Kidney capillary endothelial cell (primary cell): ENCODE measurements around the gene TPRA1.
"Not testable (repeated sequence)": the region's sequence is repeated elsewhere in the genome, so short reads cannot be mapped to it uniquely, and the experiment has no call there.

Source experiments
- DNase-seq: peaks from one replicate; pipeline ENCODE4 v3.0.0-alpha.2; 2018; ENCODE audit warnings: low spot score

TPRA1 gene

DNA sequence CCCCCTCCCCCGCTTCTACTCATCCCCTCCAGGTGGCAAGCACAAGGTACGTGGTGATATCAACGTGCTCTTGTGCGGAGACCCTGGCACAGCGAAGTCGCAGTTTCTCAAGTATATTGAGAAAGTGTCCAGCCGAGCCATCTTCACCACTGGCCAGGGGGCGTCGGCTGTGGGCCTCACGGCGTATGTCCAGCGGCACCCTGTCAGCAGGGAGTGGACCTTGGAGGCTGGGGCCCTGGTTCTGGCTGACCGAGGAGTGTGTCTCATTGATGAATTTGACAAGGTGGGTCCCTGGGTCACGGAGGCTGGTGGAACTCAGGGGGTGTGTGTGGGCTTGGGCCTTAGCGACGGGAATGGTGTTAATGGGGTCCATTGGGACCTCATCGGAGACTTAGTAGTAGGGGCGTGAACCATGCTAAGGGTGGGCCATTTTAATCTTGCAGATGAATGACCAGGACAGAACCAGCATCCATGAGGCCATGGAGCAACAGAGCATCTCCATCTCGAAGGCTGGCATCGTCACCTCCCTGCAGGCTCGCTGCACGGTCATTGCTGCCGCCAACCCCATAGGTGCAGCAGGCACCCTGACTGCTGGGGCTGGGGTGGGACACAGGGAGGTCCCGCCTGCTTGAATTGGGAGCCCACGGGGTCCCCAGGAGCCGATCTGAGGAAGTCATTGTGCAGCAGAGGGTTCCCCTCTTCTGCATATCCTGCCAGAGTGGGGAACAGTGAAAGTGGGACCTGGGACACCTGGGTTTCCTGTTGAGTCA, 26.5 kb upstream of the TPRA1 start:
- no peak for DNase-seq

DNA sequence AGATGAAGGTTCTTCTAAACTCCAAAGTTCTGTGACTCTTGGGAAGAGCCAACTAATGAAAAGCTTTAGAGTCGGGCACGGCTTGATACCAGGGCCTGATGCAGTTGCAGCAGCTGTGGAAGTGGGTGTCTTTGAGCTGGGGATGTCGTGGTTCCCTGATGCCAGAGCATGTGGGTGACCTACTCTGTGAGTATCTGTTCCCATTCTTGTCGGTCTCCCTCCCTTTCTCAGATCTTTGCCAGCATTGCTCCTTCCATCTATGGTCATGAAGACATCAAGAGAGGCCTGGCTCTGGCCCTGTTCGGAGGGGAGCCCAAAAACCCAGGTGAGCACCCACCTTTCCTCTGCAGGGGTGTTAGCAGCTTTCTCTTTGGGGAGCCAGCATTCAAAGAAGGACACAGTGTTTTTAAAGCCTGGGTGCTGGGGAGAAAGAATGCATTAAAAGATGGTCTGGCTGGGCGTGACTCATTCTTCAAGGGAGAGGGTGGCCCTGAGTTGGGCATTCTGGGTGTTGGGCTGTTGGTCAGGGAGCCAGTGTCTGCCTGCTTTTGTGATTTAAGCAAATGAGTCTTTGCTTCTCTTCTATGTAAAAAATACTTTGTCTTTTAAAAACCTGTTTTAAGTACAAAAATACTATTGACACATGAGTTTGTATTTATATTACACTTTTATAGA, 25.2 kb upstream of the TPRA1 start:
- DNase-seq = no peak

DNA sequence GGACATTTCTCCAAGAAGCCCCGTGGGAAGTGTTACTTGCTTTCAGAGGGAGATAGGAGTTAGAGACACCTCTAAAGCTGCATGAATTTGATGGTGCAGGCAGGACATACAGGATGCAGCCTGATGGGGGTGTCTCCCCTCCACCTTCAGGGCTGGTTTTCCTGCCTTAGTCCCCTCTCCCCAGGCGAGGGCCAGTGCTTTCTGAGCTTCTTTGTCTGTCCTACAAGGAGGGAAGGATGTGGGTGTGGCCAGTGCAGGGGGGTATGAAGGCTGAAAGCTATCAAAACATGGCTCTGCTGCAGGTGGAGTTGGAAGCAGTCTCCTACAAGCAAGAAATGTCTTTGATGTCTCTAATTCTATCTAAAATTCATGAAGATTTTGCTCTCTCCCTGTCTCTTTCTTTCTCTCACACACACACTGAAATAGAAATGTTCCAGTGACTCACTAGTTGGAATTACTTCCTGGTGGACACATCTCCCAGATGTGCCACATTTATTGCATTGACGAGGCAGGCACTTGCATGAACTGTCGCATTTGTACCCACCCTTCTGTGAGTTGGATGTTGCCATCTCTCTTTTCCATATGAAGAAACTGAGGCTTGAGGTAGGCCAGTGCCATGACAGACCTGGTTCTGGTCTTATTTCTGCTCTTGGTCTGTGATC, 24.5 kb upstream of the TPRA1 start:
- DNase-seq = no peak

DNA sequence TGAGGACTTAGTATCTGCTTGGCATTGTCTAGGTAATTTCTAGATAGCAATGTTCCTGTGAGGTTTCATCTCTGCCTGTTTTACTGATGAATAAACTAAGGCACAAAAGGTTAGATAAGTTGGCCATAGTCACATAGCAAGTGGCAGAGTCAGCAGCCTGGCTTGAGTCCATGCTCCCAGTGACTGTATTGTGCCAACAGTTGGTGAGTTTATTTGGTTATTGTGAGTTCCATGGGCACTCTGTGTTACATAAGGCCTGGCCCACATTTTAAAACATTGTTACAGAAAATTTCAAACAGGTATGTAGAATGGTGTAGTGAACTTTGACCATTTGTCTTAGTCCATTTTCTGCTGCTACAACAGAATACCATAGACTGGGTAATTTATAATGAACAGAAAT, 22.9 kb upstream of the TPRA1 start:
- DNase-seq = no peak

DNA sequence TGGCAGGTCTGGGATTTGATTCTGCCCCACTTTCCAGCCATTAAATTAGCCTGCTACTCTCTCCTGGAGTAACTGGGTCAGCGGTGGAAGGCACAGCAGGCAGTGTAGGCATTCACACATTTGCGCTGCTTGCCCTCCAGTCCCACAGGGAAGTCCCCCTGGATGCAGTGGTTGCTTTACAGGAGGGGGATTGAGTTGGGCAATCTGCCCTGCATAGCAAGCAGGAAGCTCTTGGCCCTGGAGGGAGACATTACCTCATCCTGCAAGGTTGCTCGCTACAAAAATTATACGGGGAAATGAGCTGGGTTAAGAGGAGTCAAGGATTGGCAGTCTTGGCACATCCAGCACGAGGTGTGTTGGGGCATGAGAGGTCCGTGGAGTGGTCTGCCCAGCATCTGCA, 22.4 kb upstream of the TPRA1 start:
- no peak for DNase-seq

DNA sequence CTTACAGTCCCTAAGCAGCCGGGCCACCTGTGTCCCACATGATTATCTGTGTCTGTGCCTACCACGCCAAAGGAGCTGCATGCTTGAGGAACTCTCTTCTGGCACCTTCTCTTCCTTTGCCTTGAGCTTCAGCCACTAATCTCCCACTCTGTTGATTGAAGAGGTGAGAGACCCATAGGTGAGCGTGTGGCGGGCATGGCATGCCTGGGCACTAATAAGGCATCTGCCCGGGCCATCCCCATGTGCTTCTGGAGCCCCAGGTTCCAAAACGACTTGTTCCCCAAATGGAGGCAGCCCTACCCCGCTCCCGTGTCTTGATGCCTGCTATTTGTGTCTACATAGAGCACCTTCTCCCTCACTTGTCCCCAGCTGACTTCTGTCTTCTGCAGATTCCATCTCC, 20.7 kb upstream of the TPRA1 start:
- no peak for DNase-seq

DNA sequence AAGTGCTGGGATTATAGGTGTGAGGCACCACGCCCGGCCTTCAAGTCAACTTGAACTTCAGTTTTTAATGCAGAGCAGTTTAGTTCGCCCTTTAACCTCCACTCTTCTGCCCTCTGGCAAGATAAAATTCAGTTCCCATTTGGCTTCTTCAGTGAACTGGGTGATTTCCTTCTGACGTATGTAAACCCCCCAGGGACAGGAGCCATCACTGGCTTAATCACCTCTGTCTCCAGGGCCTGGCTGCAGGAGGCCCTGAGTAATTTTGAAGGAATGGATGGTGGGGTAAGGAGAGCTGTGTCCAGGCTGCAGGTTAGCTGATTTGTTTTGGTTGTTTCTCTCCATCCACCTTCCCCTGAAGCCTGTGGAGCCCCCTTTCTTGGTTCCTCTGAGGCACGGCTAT, 19.6 kb upstream of the TPRA1 start:
- DNase-seq = no peak

DNA sequence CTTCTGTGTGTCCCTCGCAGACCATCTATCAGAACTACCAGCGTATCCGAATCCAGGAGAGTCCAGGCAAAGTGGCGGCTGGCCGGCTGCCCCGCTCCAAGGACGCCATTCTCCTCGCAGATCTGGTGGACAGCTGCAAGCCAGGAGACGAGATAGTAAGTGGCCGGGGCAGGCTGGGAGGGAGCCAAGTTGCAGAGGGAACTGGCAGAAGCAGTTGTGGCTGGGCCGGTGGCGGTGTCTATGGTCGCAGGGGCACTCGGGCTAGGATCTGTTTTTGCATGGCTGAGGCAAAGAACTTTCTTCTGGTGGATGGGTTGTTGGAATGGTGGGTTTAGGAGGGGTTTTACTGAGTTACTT, 17.8 kb upstream of the TPRA1 start:
- DNase-seq = no peak

DNA sequence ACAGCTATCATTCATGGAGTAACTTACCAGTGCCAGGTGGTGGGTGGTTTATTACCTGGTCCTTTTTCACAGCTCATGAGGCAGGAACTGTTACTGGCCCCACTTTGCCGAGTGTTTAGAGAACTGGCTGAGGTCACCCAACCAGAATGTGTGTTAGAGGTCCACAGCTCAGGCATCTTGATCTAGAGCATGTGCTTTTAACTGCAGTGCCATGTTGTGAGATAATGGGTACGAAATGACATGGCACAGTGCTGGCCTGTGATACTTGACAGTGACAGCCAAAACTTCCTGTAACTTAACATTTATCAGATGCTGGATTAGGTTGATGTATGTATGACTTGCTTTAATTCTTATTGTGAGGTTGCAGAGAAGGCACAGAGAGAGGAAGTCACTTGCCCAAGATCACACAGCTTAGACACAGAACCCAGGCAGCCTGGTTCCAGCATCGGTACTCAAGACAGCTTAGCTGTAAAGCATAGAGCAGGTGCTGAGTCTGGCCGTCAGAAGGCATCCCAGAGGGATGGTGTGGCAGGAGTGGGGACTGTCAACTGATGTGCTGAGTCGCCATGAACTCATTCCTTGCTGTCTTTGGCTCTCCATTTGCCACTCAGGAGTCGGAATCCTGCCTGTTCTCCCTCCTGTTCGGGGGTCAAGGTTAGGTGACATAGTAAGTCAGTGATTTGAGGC, 17.3 kb upstream of the TPRA1 start:
- DNase-seq = no peak

DNA sequence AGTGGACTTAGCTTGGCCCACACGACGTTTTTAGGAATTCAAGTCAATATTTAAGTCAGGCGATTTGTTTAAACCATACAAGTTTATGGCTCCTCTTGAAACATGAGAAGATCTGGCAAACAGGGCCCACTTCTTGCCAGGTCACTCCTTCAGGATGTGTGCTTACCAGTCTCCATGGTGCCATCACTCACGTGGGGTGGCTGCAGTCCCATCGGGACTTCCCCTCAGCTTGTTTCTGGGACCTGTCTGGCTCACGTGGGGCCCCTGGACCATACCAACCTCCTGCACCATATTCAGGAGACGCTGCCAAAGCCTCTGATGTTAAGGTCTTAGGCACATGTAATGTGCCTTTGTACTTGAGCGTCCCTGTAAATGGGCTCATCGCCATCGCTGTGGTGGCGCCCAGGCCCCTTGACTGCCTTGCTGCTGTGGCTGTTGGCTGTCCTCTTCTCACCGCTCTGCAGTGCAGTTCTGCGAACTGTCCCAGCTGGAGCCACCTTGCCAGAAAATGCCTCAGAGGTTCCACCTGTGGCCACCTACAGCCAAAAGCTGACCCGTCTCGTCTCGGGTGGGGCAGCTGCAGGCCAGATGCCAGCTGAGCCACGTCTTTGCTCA, 16.6 kb upstream of the TPRA1 start:
- DNase-seq = no peak

DNA sequence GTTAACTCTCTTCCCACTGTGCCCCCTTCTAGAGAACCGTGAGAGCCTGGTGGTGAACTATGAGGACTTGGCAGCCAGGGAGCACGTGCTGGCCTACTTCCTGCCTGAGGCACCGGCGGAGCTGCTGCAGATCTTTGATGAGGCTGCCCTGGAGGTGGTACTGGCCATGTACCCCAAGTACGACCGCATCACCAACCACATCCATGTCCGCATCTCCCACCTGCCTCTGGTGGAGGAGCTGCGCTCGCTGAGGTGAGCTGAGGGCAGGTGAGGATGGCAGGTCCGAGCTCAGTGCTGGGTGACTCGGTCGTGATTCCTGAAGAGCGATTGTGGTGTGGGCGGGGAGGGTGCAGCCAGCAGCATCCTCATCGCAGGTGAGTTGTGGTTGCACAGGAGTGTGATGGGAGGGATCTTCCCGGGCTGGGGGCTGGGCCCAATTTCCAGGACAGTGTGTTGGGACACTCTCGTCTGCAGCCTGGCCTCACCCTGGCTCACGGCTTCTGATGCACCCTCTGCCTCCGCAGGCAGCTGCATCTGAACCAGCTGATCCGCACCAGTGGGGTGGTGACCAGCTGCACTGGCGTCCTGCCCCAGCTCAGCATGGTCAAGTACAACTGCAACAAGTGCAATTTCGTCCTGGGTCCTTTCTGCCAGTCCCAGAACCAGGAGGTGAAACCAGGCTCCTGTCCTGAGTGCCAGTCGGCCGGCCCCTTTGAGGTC, 15.7 kb upstream of the TPRA1 start:
- DNase-seq = no peak

DNA sequence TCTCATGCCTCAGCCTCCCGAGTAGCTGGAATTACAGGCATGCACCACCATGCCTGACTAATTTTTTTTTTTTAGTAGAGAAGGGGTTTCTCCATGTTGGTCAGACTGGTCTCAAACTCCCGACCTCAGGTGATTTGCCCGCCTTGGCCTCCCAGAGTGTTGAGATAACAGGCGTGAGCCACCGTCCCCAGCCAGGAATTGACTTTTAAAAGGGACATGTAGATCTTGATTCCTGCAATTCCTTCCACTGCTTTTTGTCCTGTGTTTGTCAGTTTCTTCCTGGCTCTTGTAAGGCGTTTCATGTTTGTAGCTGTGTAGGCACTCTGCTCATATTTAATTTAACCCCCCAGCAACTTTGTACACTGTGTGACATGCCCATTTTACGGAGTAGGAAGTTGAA, 15.0 kb upstream of the TPRA1 start:
- DNase-seq = not testable (repeated sequence)

DNA sequence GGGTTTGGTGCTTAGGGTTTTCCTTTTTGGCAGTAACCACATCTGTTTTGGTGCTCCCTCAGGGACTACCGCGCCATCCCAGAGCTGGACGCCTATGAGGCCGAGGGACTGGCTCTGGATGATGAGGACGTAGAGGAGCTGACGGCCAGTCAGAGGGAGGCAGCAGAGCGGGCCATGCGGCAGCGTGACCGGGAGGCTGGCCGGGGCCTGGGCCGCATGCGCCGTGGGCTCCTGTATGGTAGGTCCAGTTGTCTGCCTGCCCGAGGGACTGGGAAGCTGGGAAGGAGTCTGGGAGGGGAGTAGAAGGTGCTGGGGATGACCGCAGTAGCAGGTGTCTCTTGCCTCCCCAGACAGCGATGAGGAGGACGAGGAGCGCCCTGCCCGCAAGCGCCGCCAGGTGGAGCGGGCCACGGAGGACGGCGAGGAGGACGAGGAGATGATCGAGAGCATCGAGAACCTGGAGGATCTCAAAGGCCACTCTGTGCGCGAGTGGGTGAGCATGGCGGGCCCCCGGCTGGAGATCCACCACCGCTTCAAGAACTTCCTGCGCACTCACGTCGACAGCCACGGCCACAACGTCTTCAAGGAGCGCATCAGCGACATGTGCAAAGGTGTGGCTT, 14.1 kb upstream of the TPRA1 start:
- no peak for DNase-seq

DNA sequence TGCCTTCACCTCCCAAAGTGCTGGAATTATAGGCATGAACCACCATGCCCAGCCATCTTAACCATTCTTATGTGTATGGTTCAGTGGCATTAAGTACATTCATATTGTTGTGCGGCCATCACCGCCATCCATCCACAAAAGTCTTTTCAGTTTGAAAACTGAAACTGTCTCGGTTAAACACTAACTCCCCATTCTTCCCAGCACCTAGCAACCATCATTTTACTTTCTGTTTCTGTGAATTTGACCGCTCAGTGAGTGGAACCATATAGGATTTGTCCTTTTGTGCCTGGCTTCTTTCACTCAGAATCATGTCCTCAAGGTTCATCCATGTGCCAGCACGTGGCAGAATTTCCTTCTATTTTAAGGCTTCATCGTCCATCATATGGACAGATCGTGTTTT, 13.5 kb upstream of the TPRA1 start:
- DNase-seq = no peak

DNA sequence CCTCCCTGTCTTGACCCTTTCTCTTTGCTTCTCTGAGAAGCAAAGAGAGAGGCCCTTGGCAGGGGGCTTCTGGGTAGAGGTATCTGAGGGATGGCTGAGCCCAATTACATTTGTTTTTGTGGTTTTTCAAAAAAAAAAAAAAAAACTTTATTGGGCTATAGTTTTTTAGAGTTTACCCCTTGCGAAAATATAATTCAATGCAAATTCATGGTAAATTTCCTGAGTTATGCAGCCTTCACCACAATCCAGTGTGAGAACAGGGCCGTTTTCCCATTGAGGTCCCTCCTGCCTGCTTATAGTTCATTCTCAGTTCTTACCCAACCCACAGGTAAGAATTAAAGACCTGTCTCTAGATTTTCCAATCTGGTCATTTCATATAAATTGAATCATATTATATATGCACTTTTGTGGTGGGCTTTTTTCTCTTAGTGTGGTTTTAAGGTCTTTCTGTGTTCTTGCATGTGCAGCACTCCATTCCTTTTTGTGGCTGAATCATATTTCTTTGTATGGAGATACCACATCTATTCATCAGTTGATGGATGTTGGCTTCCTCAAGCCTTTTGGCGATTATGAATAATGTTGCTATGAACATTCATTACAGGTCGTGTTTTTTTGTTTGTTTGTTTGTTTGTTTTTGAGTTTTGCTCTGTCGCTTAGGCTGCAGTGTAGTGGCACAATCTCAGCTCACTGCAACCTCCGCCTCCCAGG, 10.4 kb upstream of the TPRA1 start:
- DNase-seq = no peak

DNA sequence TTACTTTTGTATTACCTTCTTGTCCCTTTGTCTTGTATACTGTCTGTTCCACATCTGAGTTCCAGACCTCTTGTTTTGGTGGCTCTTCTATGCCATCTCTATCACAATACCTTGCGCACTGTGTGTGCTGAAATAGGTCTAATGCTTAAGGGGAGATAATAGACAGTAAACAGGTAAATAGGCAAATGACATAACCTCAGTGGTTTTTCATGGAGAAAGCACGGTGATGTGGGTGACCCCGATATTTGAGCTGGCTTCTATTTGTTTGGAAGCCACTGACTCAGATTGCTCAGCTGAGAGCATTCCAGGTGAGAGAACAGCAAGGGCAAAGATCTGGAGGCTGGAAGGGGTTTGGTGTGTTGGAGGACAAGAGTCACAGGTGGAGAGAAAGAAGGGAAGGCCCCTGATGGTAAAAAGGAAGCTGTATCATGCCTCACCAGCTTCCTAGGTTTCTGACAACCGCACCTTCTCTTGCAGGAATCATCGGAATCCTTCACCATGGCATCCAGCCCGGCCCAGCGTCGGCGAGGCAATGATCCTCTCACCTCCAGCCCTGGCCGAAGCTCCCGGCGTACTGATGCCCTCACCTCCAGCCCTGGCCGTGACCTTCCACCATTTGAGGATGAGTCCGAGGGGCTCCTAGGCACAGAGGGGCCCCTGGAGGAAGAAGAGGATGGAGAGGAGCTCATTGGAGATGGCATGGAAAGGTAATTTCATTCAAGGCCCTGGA, 8.5 kb upstream of the TPRA1 start:
- no peak for DNase-seq

DNA sequence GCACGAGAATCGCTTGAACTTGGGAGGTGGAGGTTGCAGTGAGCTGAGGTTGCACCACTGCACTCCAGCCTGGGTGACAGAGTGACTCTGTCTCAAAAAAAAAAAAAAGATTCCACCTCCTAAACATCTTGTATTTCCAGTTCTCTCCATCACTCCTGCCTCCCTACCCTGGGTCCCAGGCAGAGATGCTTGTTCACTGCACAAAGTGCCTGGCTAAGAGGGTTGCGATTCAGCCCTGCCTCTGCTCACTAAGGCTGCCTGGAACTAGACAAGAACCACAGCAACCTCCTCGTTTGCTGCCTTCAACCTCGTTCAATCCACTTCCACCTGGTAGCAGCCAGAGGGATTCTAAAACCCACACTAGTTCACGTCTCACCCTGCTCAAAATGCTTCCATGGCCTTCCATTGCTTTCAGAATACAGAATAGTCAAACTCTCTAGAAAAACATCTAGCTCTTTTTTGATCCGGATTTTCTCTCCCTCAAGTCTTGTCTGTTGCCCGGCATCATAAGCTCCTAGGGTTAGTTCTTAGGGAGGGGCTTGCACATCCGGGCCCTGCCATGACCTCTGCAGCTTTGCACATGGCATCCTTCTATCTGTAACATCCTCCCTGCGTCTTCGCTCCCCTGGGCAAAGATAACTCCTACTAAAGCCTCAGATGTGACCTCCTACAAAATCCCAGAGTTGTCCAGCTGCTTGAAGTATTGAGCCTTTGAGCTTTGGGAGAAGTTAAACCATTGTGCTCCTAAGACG, 6.7 kb upstream of the TPRA1 start:
- DNase-seq = no peak

DNA sequence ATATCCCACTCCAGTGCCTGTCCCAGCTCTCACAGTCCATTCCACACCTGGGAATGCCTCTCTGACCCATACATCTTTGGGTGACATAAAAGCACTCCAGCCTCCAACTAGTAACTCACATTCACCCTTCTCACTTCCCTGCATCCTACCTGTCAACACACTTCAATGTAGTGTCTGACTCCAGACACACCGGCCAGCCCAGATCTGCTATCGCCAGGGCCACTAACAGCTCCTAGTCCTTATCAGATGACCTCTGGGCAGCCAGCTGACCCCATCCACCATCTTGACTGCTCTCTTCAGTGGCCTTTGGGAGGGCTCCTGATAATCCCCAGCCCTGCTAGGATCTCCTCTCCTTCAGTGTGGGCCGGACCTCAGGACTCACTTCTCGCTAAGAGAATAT, 4.8 kb upstream of the TPRA1 start:
- DNase-seq = no peak

DNA sequence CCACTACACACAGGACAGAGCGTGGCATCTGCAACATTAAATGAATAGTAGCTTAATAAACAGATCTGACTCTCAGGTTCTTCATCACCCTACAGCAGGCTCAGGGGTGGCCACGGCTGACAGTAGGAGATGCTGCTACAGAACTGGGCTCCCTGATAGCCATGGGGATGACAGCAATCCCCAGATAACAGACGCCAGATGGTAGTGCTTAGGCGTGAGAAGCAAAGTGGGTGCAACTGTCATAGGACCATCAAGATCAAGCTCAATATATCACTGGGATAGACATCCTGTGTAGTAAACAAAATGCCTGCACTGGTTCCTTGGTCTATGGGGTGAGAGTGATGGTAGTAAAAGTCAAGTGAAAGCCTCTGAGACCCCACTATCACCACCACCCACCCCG, 2.6 kb upstream of the TPRA1 start:
- DNase-seq = no peak
